ENCODE data around the gene DCHS2. TPM values are rescaled to one million over a fixed set of nuclear protein-coding genes. Genes with fewer than 3 reads are reported as not detected.

Gene DCHS2
- total RNA-seq, 2 experiments from 2014 or later, result not detected

DNA sequence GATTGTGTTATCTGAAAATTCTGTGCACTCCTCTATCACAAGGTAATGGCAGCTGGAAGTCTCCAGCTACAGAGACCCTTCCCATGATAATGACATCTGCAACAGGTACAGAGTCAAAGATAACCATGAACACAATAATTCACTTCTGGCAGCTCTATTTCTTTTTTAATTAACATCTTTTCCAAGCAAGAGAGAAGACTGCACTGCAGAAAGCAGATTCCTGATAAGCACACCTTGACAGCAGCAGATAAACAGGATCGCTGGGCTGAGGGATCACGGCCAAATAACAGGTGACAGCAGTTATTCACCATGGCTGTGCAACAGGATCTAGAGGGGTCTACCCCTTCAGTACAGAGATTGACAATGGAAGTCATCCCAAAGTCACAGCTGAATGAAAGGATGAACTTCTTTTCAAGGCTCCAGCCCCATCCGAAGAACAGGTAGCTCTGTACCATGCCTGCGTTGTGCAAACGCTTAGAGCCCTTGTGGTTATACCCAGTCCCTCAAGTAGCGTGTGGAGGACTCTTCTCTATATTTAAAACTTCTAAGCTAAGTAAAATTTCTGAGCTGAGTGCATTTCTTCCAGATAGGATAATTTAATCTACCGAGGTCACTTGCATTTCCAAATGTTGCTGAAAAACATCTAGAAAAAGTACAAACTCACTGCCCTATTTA is 66.7 kb downstream of the DCHS2 start:
- Mint-ChIP-seq H3K4me1 (no peaks in the 10 kb centered on the region), H3K9me3 (no peaks in the 10 kb centered on the region), H3K4me3 (no peak overlapping the region), H3K36me3 (ENCODE audit: low read depth) (no peaks in the 10 kb centered on the region), H3K27ac (no peak overlapping the region), H3K27me3 (peaks cover 32% of the 10 kb centered on the region)
- POLR2A ChIA-PET, result no interaction called here
- CTCF ChIA-PET, result no interaction called here
- no peak for DNase-seq

DNA sequence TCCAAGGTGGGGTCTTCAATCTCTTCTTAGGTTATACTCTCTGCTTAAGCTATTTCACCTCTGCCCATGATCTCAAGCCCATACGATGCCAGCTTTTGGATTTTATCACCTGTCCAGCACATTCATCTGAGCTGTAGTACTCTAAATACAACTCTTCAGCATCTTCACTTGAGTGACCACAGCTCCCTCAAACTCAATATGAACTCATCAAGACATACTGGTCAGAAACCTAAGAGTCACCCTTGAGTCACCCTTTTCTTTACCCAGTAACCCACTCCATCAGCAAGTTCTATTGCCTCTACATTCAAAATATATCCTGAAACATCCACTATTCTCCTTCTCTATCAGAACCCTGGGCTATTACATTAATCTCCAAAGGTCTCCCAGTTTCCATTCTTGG is 69.4 kb downstream of the DCHS2 start:
- peaks cover 1% of the 10 kb centered on the region for H3K4me1 Mint-ChIP-seq
- no peaks in the 10 kb centered on the region for H3K9me3 Mint-ChIP-seq
- ChIA-PET POLR2A (no interaction called here), CTCF (interaction anchor here (0.8 kb wide), 1 partner anchor 31 kb away, joined by 3 read pairs; no protein-coding TSS in a partner anchor)
- H3K27me3 Mint-ChIP-seq, result peaks cover 30% of the 10 kb centered on the region
- no peaks in the 10 kb centered on the region for H3K36me3 Mint-ChIP-seq (ENCODE audit: low read depth)
- DNase-seq, result no peak
- H3K4me3 Mint-ChIP-seq, result no peak overlapping the region
- H3K27ac Mint-ChIP-seq, result no peak overlapping the region

DNA sequence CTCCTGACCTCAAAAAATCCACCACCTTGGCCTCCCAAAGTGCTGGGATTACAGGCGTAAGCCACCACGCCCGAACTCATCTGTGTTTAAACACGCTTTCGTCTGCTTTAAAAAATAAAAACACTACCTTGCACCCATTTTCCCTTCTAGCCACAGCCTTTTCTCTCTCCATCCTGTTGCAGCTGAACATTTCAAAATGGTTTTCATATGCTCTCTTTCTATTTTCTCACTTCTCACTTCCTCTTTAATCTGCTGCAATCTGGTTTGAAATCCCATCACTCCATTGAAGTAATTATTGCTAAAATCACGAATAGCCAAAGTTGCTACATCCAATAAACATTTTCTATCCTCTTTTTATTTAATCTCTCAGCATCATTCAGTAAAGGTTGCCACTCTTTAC is 70.0 kb downstream of the DCHS2 start:
- Mint-ChIP-seq H3K36me3 (ENCODE audit: low read depth) (no peaks in the 10 kb centered on the region), H3K27me3 (peaks cover 34% of the 10 kb centered on the region), H3K27ac (no peak overlapping the region), H3K4me1 (peaks cover 5% of the 10 kb centered on the region), H3K9me3 (no peaks in the 10 kb centered on the region), H3K4me3 (no peak overlapping the region)
- DNase-seq, result no peak
- ChIA-PET CTCF (no interaction called here), POLR2A (no interaction called here)

- DNase-seq, result no peak
- Mint-ChIP-seq H3K4me3 (no peak overlapping the region), H3K9me3 (no peaks in the 10 kb centered on the region), H3K36me3 (ENCODE audit: low read depth) (no peaks in the 10 kb centered on the region), H3K27ac (no peak overlapping the region), H3K27me3 (peaks cover 51% of the 10 kb centered on the region), H3K4me1 (peaks cover 13% of the 10 kb centered on the region)
- ChIA-PET POLR2A (no interaction called here), CTCF (no interaction called here)
These were observed 74.3 kb downstream of the DCHS2 start for GRCh38 chr4:154417373-154417673.

- Mint-ChIP-seq H3K27me3 (peaks cover 46% of the 10 kb centered on the region), H3K9me3 (no peaks in the 10 kb centered on the region), H3K4me1 (peaks cover 13% of the 10 kb centered on the region), H3K36me3 (ENCODE audit: low read depth) (no peaks in the 10 kb centered on the region), H3K27ac (no peak overlapping the region), H3K4me3 (no peak overlapping the region)
- CTCF ChIA-PET, result interaction anchor here (0.6 kb wide), 1 partner anchor 92 kb away, joined by 4 read pairs; no protein-coding TSS in a partner anchor
- POLR2A ChIA-PET, result no interaction called here
- DNase-seq, result no peak
These were observed 75.4 kb downstream of the DCHS2 start for GRCh38 chr4:154416190-154416547.

DNA sequence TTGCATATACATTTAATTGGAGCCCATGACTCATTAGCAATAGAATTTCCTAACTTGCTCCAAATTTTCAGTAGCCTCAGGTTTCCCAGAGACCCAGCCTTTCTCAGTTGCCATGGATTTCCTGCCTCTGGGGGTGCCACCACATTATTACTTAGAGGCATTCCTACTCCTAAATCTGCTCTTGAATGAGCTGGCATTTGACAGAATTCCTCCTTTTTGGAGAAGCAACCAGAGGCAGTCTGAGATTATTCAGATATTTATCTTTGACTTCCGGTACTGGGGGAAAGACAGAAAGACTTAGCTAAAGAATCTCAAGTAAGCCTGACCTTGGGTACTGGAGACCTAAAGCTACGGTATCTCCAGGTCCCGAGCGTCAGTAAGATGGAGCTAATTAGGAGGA is 76.3 kb downstream of the DCHS2 start:
- Mint-ChIP-seq H3K9me3 (no peaks in the 10 kb centered on the region), H3K4me1 (peaks cover 13% of the 10 kb centered on the region), H3K27me3 (peaks cover 50% of the 10 kb centered on the region), H3K27ac (no peak overlapping the region), H3K36me3 (ENCODE audit: low read depth) (no peaks in the 10 kb centered on the region), H3K4me3 (no peak overlapping the region)
- no peak for DNase-seq
- CTCF ChIA-PET, result interaction anchor here (0.7 kb wide), 1 partner anchor 14 kb away, joined by 3 read pairs; no protein-coding TSS in a partner anchor
- POLR2A ChIA-PET, result no interaction called here

DNA sequence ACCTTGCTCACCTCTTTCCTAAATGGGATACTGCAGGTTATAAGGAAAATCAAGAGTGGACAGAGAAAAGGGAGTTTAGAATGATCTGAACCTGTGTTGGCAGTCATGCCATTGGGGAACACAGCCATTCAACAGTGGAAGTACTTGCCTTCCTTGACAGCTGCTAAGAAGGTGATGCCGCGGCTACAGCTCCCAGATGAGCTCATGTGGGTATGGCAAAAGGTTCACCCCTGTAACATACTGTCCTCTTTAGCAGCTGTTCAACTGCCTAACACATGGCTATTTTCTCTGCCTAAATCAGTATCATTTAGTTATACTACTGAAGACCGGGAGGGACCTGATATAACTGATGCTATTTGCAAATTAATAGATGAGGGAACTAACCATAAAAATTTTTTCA is 76.8 kb downstream of the DCHS2 start:
- DNase-seq, result no peak
- Mint-ChIP-seq H3K9me3 (no peaks in the 10 kb centered on the region), H3K36me3 (ENCODE audit: low read depth) (no peaks in the 10 kb centered on the region), H3K27me3 (peaks cover 50% of the 10 kb centered on the region), H3K27ac (no peak overlapping the region), H3K4me3 (no peak overlapping the region), H3K4me1 (peaks cover 13% of the 10 kb centered on the region)
- CTCF ChIA-PET, result interaction anchor here (0.7 kb wide), 1 partner anchor 15 kb away, joined by 3 read pairs; no protein-coding TSS in a partner anchor
- POLR2A ChIA-PET, result no interaction called here

DNA sequence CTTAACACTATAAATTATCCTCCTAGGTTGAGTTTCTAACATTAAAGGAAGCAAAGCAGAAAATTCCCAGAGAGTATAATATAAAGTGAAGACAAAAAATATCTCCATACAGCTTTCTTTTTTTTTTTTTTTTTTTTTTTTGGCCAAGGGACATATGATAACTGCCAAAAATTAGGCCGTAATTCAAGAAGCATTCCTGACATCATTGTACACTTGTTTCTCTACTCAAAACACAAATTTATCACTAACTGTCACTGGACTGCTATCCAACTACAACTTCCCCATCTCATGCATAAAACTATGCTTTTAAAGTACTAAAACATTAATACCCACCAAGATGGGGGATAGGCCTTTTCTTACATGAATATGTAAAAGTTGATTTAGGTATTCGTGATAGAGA is 77.2 kb downstream of the DCHS2 start:
- Mint-ChIP-seq H3K27ac (no peak overlapping the region), H3K4me3 (no peak overlapping the region), H3K9me3 (no peaks in the 10 kb centered on the region), H3K27me3 (peaks cover 50% of the 10 kb centered on the region), H3K4me1 (peaks cover 13% of the 10 kb centered on the region), H3K36me3 (ENCODE audit: low read depth) (no peaks in the 10 kb centered on the region)
- no peak for DNase-seq
- CTCF ChIA-PET, result interaction anchor here (0.6 kb wide), 1 partner anchor 447 kb away, joined by 4 read pairs; no protein-coding TSS in a partner anchor
- POLR2A ChIA-PET, result no interaction called here

DNA sequence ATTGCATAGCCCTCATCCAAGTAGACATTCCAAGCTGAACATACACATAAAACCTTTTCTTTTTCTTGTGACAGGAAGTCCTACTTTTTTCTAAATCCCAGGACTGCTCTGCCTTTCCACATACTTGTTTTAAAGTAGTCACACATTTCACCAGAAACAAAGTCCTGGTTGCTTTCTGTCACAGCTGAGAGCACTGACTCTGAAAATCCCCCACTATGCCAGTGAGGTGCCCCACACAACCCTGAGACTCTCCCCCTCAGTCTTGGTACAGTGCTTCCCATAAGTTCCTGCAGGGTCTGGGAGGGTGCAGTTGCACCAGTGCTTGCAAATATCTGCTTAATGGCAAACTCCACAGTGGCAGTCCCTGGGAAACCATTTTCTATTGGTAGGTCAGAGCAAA is 84.2 kb downstream of the DCHS2 start:
- Mint-ChIP-seq H3K27ac (no peak overlapping the region), H3K27me3 (peaks cover 12% of the 10 kb centered on the region), H3K9me3 (no peaks in the 10 kb centered on the region), H3K4me3 (no peak overlapping the region), H3K36me3 (ENCODE audit: low read depth) (no peaks in the 10 kb centered on the region), H3K4me1 (peaks cover 8% of the 10 kb centered on the region)
- POLR2A ChIA-PET, result no interaction called here
- CTCF ChIA-PET, result no interaction called here
- no peak for DNase-seq

GRCh38 chr4:154406018-154406795 is 85.4 kb downstream of the DCHS2 start:
- CTCF ChIA-PET, result no interaction called here
- no peak for DNase-seq
- H3K4me3 Mint-ChIP-seq, result no peak overlapping the region
- H3K27ac Mint-ChIP-seq, result no peak overlapping the region
- no peaks in the 10 kb centered on the region for H3K9me3 Mint-ChIP-seq
- peaks cover 8% of the 10 kb centered on the region for H3K4me1 Mint-ChIP-seq
- POLR2A ChIA-PET, result no interaction called here
- peaks cover 9% of the 10 kb centered on the region for H3K27me3 Mint-ChIP-seq
- no peaks in the 10 kb centered on the region for H3K36me3 Mint-ChIP-seq (ENCODE audit: low read depth)

DNA sequence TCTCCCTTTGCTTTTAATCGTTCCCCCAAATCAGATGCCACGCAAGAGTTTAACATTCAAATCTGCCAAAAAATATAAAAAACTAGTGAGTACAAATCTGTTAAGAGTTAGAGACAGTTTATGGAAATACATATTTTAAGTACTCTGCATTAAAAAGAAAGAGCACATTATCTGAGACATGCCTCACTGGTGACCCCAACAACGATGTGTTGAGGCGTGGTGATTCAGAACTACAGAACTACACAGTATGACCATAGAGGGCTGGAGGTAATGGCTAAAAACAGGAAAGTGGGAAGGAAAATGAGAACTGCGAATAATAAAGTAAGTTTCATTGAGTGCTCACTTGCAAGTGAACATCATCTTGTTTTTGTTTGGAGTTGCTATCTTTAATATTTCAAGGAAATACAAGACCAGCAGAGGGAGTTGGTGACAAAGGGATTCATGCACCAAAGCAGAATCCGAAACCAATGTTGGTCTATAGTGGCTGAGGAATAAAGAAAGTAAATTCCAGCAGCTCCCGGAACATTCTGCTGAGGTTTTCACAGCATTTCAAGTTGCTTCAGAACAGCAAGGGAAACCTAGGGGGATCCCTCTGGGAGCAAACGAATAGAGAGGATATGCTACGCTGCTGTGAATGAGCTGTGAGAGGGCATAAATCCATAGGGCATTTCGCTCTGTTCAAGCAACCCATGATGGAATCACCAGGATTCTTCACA is 92.2 kb downstream of the DCHS2 start:
- Mint-ChIP-seq H3K36me3 (ENCODE audit: low read depth) (no peaks in the 10 kb centered on the region), H3K27ac (no peak overlapping the region), H3K4me1 (no peaks in the 10 kb centered on the region), H3K4me3 (no peak overlapping the region), H3K27me3 (peaks cover 7% of the 10 kb centered on the region), H3K9me3 (no peaks in the 10 kb centered on the region)
- DNase-seq, result no peak
- ChIA-PET CTCF (no interaction called here), POLR2A (no interaction called here)

- Mint-ChIP-seq H3K27me3 (peaks cover 11% of the 10 kb centered on the region), H3K4me3 (no peak overlapping the region), H3K36me3 (ENCODE audit: low read depth) (no peaks in the 10 kb centered on the region), H3K27ac (no peak overlapping the region), H3K9me3 (no peaks in the 10 kb centered on the region), H3K4me1 (no peaks in the 10 kb centered on the region)
- ChIA-PET CTCF (no interaction called here), POLR2A (no interaction called here)
- DNase-seq, result no peak
These were observed 101.3 kb downstream of the DCHS2 start for GRCh38 chr4:154390324-154390723.

GRCh38 chr4:154389148-154389547 is 102.5 kb downstream of the DCHS2 start:
- Mint-ChIP-seq H3K36me3 (ENCODE audit: low read depth) (no peaks in the 10 kb centered on the region), H3K4me1 (no peaks in the 10 kb centered on the region), H3K27me3 (peaks cover 12% of the 10 kb centered on the region), H3K9me3 (no peaks in the 10 kb centered on the region), H3K27ac (no peak overlapping the region), H3K4me3 (no peak overlapping the region)
- DNase-seq, result no peak
- ChIA-PET POLR2A (no interaction called here), CTCF (no interaction called here)

Data from activated CD4-positive, alpha-beta T cell treated with anti-CD3 and anti-CD28 coated beads, Interleukin-2, amount 10 ng/mL, durations not matched to agents 7 days and 5 days (primary cell).